GM12878 (cell line): ENCODE results near the gene ANKRD1.

Source experiments
- CREM ChIP-seq: IDR thresholded peaks from 2 replicates; pipeline ENCODE4 v1.6.1; 2014; ENCODE audit warnings: antibody characterized with exemption, low read depth
- EP300 ChIP-seq, 2 experiments: fragments of 150-350 bp in 1 of 2; IDR thresholded peaks; 2 replicates each; pipeline ENCODE4 v1.6.1; 2011 to 2012; ENCODE audit warnings: low read depth in 2 of 2, low read length in 2 of 2, borderline replicate concordance in 1 of 2, improper control_type of control experiment in 1 of 2, inconsistent platforms in 1 of 2; ENCODE audit not compliant: control insufficient read depth in 1 of 2
- EZH2 ChIP-seq: IDR thresholded peaks from 2 replicates; pipeline ENCODE4 v1.6.1; 2012; ENCODE audit warnings: low read depth, mild to moderate bottlenecking, control low read depth, inconsistent platforms, low read length, borderline replicate concordance; ENCODE audit not compliant: control insufficient read depth
- GABPA ChIP-seq: IDR thresholded peaks from 2 replicates; pipeline ENCODE4 v1.6.1; 2014; ENCODE audit warnings: antibody characterized with exemption, low read depth, mild to moderate bottlenecking, inconsistent platforms
- HCFC1 ChIP-seq: fragments of 150-350 bp; IDR thresholded peaks from 2 replicates; pipeline ENCODE4 v1.6.1; 2014; ENCODE audit warnings: low read length
- HDAC2 ChIP-seq: fragments of 200-600 bp; sonication (generic); IDR thresholded peaks from 2 replicates; pipeline ENCODE4 v1.6.1; 2017
- IKZF2 ChIP-seq, 2 experiments: fragments of 450-650 bp; IDR thresholded peaks; 2 replicates each; pipeline ENCODE4 v1.6.1; 2017; ENCODE audit warnings: mild to moderate bottlenecking in 2 of 2, moderate library complexity in 2 of 2
- JUNB ChIP-seq: IDR thresholded peaks from 2 replicates; pipeline ENCODE4 v1.6.1; 2016; ENCODE audit warnings: antibody characterized with exemption, mild to moderate bottlenecking
- MAX ChIP-seq: IDR thresholded peaks from 2 replicates; pipeline ENCODE4 v1.6.1; 2012; ENCODE audit warnings: low read depth, low read length, improper control_type of control experiment
- PAX8 ChIP-seq: fragments of 450-650 bp; IDR thresholded peaks from 2 replicates; pipeline ENCODE4 v1.6.1; 2017; ENCODE audit warnings: mild to moderate bottlenecking, moderate library complexity
- POLR2AphosphoS5 ChIP-seq: IDR thresholded peaks from 2 replicates; pipeline ENCODE4 v1.6.1; 2011; ENCODE audit warnings: mild to moderate bottlenecking, low read length, inconsistent platforms
- ZBTB33 ChIP-seq: fragments of 450-650 bp; IDR thresholded peaks from 2 replicates; pipeline ENCODE4 v1.6.1; 2017; ENCODE audit warnings: mild to moderate bottlenecking
- TF ChIP-seq, protein P1 (sequence below): fragments of 450-650 bp; IDR thresholded peaks from 2 replicates; pipeline ENCODE4 v1.6.1; 2017; ENCODE audit warnings: mild to moderate bottlenecking, low read depth, inconsistent platforms; ENCODE audit not compliant: poor library complexity, severe bottlenecking

- TF ChIP-seq GABPA (no peak), HDAC2 (no peak), HCFC1 (no peak), POLR2AphosphoS5 (no peak), IKZF2 (IDR thresholded peaks at IDR 0.05) (no peak), CREM (no peak), MAX (no peak), ZBTB33 (no peak), EP300 (IDR thresholded peaks at IDR 0.05; ENCODE audit: borderline replicate concordance in 1 of 2, control insufficient read depth in 1 of 2, low read depth in 2 of 2, low read length in 2 of 2) (no peak), JUNB (no peak), EZH2 (no peak), PAX8 (no peak)
- TF ChIP-seq, protein P1, sequence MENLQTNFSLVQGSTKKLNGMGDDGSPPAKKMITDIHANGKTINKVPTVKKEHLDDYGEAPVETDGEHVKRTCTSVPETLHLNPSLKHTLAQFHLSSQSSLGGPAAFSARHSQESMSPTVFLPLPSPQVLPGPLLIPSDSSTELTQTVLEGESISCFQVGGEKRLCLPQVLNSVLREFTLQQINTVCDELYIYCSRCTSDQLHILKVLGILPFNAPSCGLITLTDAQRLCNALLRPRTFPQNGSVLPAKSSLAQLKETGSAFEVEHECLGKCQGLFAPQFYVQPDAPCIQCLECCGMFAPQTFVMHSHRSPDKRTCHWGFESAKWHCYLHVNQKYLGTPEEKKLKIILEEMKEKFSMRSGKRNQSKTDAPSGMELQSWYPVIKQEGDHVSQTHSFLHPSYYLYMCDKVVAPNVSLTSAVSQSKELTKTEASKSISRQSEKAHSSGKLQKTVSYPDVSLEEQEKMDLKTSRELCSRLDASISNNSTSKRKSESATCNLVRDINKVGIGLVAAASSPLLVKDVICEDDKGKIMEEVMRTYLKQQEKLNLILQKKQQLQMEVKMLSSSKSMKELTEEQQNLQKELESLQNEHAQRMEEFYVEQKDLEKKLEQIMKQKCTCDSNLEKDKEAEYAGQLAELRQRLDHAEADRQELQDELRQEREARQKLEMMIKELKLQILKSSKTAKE: no peak
Measured at GRCh38 chr10:90958781-90959180, 37.9 kb upstream of the ANKRD1 start.
